Fibroblast of villous mesenchyme (primary cell): ENCODE results near the gene ABCF3. TPM values are rescaled to one million over a fixed set of nuclear protein-coding genes. Genes with fewer than 3 reads are reported as not detected.
A peak's percentile ranks its signal among the peaks of the same experiment; 100 is the strongest.

Source experiments
- DNase-seq: peaks from one replicate; pipeline ENCODE4 v3.0.0-alpha.2; 2010; ENCODE audit warnings: low read depth
- H3K4me3 ChIP-seq: 2 replicates; pipeline ENCODE4 v1.5.1; 2011; ENCODE audit warnings: low read depth, mild to moderate bottlenecking, low read length
- CTCF ChIP-seq: IDR thresholded peaks from 2 replicates; pipeline ENCODE4 v1.5.1; 2012; ENCODE audit warnings: low read depth, mild to moderate bottlenecking, low read length; ENCODE audit not compliant: insufficient read depth
- total RNA-seq: library from RNA; depleted of rRNA; stranded (reverse); fragments of >200 nt; gene quantifications from 2 replicates; pipeline ENCODE4 v1.2.3, GENCODE V29; 2012

ABCF3 gene
- total RNA-seq, 1 donor, result 51.0 TPM

GRCh38 chr3:184185461-184186183 lies 377 bp upstream of the ABCF3 start:
- peak; percentile 99 for DNase-seq
- no peak for TF ChIP-seq CTCF
- peak overlapping the region; percentile 98 for H3K4me3 ChIP-seq

DNA sequence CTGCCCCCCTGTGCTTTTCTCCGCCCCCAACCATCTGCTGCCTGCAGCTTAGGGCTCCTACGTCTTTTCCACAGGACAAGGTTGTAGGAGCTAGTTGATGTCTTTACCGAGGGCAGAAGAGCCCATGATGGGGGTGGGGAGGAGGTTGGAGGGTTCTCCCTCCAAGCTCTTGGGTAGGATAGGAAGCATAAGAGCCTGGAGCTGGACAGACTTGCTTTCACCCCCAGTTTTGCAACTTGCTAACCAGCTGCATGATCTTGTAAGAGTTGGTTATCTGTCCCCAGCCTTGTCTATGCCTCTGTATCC lies 856 bp downstream of the ABCF3 start:
- DNase-seq, result no peak
- TF ChIP-seq CTCF, result no peak
- peak overlapping the region; percentile 98 for H3K4me3 ChIP-seq

DNA sequence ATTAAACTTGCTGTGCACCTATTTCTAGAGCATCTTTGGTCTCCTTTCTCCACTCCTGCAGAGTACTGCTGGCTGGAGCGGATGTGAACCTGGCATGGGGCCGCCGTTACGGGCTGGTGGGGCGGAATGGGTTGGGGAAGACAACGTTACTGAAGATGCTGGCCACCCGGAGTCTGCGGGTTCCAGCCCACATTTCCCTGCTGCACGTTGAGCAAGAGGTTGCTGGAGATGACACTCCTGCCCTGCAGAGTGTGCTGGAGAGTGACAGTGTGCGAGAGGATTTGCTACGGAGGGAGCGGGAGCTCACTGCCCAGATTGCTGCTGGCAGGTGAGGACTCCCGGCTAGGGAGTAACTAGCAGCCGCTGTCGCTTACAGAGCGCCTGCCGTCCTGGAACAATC lies 2.1 kb downstream of the ABCF3 start:
- H3K4me3 ChIP-seq, result no peak overlapping the region
- TF ChIP-seq CTCF, result no peak
- no peak for DNase-seq

DNA sequence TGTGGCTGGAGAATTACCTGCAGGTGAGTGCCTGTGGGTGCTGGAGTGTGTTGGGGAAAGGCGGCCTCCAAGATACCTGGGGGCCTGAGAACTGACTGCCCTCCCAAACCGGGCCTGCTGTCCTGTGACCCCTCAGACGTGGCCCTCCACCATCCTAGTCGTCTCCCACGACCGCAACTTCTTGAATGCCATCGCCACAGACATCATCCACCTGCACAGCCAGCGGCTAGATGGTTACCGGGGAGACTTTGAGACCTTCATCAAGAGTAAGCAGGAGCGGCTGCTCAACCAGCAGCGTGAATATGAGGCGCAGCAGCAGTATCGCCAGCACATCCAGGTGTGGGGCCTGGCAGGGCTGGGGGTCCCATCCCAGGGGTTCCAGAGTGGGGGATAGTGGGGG lies 3.4 kb downstream of the ABCF3 start:
- TF ChIP-seq CTCF, result no peak
- H3K4me3 ChIP-seq, result no peak overlapping the region
- no peak for DNase-seq

- no peak for TF ChIP-seq CTCF
- DNase-seq, result no peak
Measured at GRCh38 chr3:184192889-184193288, 6.9 kb downstream of the ABCF3 start.

GRCh38 chr3:184193991-184194539 lies 8.1 kb downstream of the ABCF3 start:
- H3K4me3 ChIP-seq, result no peak overlapping the region
- TF ChIP-seq CTCF, result no peak
- no peak for DNase-seq

More at GRCh38 chr3:184192889-184193288, 6.9 kb downstream of the ABCF3 start:
- no peak overlapping the region for H3K4me3 ChIP-seq

DNA sequence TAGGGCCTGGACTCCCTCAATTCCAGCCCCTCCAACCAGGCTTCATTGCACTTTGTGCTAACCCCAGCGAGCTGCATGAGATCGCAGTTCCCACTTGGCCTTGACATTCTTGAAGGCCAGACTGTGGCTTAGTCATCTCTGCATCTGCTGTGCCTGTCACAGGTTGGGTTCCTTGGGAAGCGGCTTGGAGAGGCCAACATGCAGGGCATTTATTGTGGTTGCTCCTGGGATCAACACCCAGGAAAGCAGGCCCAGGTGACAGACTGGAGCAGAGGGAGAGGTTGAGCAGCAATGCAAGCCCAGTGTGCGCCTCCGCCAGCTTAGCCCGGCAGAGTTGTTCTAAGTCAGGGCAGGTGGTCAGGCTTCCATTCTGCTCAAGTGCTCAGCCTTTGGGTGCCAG lies 10.5 kb downstream of the ABCF3 start:
- no peak for DNase-seq

More for the DNA sequence above, 10.5 kb downstream of the ABCF3 start:
- no peak overlapping the region for H3K4me3 ChIP-seq
- TF ChIP-seq CTCF, result no peak
